OCI-LY1 (cell line): ENCODE measurements around the gene CTH.

ENCODE experiments used
- CTCF ChIP-seq: fragments of 200-600 bp; sonication (generic), shearing (Covaris generic); IDR thresholded peaks from 2 replicates; pipeline ENCODE4 v1.5.1; 2017; ENCODE audit warnings: mild to moderate bottlenecking, antibody characterized with exemption, low read length, moderate library complexity, mixed read lengths
- EZH2 ChIP-seq: fragments of 200-600 bp; sonication (generic), shearing (Covaris generic); IDR thresholded peaks from 2 replicates; pipeline ENCODE4 v1.8.0; 2017; ENCODE audit warnings: borderline replicate concordance, mixed run types, mild to moderate bottlenecking, antibody characterized with exemption, low read length, moderate library complexity, mixed read lengths

GRCh38 chr1:70465911-70466310 is 54.8 kb downstream of the CTH start:
- TF ChIP-seq CTCF (no peak), EZH2 (no peak)
